Embryonic facial prominence (tissue), 1 donor: Measurements from ENCODE around the gene NR6A1.

ENCODE experiments used
- DNase-seq: peaks from one replicate; pipeline ENCODE4 v3.0.0-alpha.2; 2016; ENCODE audit errors: extremely low spot score

Gene NR6A1

DNA sequence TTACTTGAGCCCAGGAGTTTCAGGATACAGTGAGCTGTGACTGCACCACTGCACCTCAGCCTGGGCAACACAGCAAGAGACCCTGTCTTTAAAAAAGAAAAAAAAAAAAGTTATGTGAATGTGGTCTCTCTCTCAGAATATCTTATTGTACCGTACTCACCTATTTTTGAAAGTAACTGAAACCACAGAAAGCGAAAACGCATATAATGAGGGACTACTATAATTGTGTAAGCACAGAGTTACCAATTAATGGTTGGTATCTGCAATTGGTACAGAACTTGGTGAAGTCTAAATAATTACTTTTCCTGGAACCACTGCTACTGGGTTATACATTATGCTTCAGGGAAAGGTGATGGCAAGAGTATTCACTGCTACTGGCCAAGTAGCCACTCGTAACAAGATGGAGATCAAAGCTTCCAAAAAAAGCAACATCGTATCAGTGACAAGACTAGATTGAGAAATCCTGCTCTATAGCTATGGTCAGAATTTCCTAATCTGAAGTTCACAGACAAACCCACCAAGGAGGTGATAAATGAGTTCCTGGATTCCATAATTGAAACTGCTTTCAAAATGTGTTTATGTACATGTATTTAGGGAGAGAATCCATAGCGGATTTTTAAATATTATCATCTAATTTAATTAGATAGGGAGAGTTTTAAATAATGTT, 82.7 kb downstream of the NR6A1 start:
- DNase-seq = no peak

GRCh38 chr9:124686918-124687317, 84.2 kb downstream of the NR6A1 start:
- no peak for DNase-seq

GRCh38 chr9:124685217-124685616, 85.9 kb downstream of the NR6A1 start:
- DNase-seq = no peak

GRCh38 chr9:124684169-124684568, 86.9 kb downstream of the NR6A1 start:
- DNase-seq = no peak

- DNase-seq = no peak
Observed at GRCh38 chr9:124683043-124683442, 88.1 kb downstream of the NR6A1 start.

- no peak for DNase-seq
Observed at GRCh38 chr9:124680714-124681390, 90.3 kb downstream of the NR6A1 start.

- DNase-seq = no peak
Observed at GRCh38 chr9:124680049-124680448, 91.1 kb downstream of the NR6A1 start.

DNA sequence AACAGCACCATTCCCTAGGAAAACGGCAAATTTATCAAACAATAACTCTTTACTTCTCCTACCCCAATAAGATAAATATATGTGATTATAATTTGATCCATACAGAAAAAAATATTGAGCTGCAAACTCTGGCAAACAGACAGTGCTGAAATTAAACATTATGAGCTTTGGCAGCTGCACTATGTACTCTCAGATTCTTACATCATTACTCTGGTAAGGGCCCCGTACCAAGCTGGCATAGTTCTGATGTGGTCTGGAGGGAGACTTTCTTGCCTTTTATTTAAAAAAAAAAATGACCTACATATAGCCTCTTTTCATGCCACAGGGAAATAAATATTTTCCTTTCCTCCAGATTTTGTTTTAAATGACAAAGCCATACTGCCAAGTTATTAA, 95.0 kb downstream of the NR6A1 start:
- DNase-seq = no peak

DNA sequence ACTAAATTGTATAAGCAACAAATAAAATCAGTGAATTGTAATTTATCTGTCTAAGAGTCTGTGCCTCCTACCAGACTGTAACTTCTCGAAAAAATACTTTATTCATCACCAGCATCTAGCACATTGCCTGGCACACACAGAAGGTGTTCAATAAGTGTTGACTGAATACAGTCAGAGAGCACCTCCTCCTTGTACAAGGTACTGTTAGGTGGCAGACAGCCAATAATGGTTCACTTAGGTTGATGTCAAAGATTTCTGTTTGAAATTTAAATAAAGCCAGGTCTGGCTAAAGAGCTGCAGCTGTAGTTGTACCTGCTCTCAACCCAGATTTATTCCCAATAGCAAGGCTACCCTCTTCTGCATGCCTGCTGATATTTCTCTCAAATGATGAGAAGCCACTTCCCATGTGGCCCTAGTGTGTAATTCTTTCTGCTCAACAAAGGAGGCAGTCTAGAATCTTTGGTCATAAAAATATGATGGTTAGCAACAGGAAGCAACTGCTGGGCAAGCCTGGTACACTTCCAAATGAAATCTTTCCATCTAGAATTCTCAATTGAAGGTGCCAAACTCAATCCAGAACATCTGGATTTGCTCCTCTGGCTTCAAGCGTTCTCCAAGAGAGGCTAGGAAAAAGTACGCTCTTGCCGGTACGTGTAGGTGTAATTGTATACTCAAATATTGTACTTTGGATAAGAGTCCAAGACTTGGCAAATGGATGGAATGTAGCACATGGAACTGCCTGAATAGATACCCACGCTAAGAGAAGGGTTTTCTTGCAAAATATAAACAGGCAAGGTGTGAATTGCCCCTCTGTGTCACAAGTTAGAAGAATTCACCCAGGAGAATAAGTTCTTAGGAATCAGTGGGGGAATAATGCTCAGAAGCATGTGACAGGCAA, 95.6 kb downstream of the NR6A1 start:
- no peak for DNase-seq

- no peak for DNase-seq
Observed at GRCh38 chr9:124674651-124675050, 96.5 kb downstream of the NR6A1 start.

GRCh38 chr9:124673063-124673462, 98.0 kb downstream of the NR6A1 start:
- DNase-seq = no peak

DNA sequence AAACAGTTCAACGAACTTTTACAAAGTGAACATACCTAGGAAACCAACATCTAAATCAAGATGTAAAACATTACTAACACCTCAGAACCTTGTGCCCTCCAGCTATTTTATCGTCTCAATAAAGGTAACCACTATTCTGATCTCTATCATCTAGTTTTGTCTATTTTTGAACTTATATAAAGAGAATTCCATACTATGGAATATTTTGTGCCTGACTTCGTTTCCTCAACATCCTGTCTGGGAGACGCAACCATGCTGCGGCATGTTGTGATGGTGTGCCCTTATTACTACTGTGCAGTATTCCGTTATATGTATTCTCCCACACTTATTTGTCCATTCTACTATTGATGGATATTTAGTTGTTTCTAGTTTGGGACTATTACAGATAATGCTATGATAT, 99.2 kb downstream of the NR6A1 start:
- DNase-seq = no peak

- no peak for DNase-seq
Observed at GRCh38 chr9:124666642-124667041, 104.5 kb downstream of the NR6A1 start.

DNA sequence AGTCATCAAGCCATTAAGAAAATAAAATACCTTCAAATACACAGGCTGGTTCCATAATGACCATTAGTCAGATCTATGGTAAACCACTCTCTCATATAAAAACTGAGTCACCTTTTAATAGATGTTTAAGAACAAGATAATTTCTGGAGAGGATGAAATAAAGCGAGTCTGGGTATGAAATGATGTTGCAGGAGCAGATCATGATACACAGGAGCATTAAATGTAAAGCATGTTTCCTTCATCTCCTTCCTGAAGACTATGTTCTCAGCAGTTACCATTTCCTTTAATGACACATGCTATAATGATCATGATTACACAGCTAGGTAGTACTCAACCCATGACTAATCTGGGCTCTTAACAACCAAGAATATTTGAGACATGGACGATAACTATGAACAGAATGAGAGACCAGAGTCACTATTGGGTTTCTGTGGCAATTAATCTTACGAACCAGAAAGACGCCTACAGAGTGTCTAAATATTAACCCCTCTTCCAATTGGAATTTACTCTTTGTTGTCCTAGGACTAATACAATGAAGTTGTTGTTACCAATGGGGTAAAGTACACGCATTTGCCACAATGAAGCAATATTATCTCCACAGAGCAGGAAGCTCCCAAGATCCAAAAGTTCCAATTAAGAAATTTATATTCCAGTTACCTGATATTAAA, 105.6 kb downstream of the NR6A1 start:
- DNase-seq = no peak

DNA sequence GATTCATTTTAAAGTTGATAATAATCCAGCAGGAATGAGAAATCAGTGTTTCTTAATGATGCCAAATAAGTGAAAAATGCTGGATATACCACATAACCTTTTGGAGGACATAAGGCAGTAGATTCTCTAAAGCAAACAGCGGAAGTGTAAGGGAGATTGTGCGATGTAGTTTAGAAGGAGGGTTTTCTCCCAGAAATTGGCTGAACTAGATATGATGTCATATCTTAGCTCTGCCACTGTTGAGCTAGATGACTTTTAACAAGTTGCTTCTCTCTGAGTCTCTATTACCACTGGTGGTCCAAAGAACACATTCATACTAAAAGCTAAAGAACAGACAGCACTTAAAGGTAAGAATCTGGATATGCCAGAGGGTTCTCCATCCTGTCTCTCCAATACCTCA, 107.0 kb downstream of the NR6A1 start:
- DNase-seq = no peak

- DNase-seq = no peak
Observed at GRCh38 chr9:124663046-124663961, 107.8 kb downstream of the NR6A1 start.

- DNase-seq = no peak
Observed at GRCh38 chr9:124662561-124662960, 108.5 kb downstream of the NR6A1 start.

DNA sequence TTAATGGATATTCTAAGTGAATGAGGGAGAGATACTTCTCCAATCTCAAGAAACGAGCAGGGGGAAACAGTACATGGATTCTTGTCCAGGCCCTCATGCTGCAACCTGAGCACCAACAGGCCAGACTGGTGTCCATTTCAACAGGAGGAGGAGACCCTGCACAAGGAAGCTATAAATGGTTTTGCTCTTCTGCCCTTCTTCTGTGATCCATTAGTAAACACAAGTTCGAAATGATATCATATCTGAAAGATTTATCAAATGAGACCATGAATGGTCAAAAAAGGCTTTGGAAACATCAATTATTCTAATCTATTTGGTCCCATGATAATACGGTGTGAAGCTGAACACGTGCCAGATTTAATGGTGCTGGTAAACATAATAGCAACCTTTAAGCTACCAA, 109.8 kb downstream of the NR6A1 start:
- no peak for DNase-seq

DNA sequence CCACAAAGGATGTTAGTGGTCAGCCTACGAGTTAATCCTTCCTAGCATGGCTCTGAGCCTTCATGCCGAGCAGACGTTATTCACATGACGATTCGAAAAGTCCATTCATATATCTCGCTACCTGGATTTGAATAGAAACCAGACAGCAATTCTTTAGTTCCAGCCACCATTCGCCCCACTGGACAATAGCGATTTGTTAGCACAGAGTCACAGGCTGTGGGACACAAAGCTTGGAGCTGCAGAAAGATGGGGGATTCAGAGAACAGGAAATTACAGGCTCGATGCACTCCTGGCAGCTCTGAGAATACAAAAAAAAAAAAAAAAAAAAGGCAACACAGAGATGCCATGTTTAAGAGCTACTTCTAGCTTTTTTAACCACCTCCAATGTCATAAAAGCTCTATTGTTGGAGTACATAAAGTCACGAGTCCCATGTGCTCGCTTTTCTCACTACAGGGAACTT, 110.7 kb downstream of the NR6A1 start:
- DNase-seq = peak; percentile 52

- peak; percentile 88 for DNase-seq
Observed at GRCh38 chr9:124659099-124659659, 111.9 kb downstream of the NR6A1 start.
